ENCODE measurements around the gene RAD21L1. TPM values are rescaled to one million over a fixed set of nuclear protein-coding genes. Genes with fewer than 3 reads are reported as not detected.

The RAD21L1 gene
- not detected in 2 replicates for total RNA-seq (ENCODE audit: low replicate concordance)

DNA sequence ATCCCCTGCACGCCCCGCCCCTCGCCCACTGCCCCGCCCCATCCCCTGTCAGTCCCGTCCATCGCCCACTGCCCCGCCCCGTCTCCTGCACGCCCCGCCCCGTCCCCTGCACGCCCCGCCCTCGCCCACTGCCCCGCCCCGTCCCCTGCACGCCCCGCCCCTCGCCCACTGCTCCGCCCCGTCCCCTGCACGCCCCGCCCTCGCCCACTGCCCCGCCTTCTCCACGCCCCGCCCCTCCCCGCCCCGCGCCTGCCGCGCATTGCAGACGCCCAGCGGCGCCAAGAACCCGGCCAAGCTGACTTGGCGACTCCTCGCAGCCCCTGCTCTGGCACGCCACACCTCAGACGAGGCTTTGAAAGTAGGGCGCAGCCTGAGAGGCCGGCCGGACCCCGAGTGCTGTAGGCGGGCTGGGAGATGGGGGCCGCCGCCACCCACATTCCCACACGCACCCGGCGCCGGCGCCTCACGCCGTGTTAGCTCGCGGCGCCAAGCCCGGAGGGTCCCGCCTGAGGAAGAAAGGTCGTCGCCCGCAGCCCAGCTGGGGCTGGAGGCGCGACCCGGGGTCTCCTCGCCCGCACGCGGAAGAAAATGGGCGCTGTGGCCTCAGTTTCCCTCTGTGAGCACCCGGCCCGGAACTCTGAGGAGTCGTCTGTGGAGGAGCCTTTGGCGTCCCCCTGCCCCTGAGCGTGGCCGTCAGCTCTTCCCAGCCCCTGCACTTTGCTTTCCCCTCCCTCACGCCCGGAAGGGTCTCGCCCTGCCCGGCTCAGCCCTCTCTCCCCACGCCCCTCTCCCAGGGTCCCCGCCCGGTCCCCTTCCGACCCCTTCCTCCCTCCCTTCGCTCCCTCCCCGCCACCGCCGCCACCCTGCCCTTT lies at the start of gene RAD21L1:
RAD21L1 (plus strand) TSS at position 262 of the 872 bp plus-strand sequence. CDS start 2,410 bp downstream, outside the sequence.

DNA sequence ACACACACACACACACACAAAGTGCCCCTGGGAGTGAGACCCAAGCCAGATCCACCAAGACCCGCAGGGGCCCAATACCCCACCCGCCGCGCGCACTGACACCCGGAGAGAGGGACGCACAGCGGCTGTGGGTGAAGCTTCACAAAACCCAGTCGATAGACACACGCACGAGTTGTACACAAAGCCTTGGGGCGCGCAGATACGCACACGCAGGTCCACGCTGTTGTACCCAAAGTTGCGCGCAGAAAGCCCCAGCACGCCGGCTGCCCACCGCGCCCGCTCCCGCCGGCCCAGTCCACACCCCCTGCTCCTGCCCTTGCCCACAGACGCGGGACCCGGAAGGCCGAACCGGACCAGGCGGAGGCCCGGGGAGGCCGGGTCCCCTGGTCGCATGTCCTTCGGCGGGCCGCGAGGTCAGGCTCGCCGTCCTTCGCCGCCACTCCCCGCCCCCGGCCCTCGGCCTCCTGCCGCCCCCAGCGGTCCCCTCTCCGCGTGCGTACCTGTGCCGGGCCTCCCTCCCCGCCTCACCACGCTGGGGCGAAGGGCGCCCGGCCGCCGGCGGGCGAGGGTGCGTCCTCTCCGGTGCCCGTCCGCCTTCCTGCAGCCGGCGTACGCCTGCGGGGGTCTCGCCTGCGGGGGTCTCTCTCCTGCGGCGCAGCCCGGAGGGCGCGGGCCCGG lies 41.1 kb upstream of the RAD21L1 start, which contains the start of gene TMEM74B:
TMEM74B (minus strand) TSS at position 344 of the 678 bp plus-strand sequence. CDS start 1,180 bp downstream, outside the sequence.

DNA sequence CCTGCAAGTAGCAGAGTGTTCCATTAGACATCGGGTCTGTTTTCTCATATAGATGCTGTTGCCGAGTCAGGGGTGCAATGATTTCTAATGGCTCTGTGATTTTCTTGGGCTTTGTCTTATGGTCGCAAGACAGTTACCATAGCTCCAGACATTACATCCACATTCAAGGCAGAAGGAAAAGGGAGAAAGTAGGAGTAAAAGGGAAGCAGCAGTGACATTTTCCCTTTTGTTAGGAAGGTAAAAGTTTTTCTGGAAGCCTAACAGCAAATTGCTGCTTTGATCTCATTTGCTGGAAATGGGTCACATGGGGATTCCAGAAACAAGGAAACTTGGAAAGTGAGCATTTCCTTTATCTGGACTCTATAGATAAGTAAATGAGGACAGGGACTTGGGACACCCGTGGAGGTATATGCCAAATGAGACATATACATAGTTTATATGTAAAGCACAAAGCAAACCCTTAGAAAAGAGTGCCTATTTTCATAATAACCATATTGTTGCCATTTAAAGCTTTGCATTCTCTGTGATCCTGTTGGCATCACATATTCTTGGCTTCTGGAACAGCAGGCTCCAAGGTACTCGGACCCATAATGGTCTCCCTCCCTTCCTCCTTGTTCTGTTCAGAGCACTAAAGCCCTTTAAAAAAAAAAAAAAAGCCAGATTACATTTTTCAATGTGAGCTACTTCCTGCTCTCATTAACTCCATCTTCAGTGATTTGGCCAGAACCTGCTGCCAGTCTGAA lies 22.9 kb upstream of the RAD21L1 start, which contains the start of gene C20orf202:
C20orf202 (plus strand) TSS at position 693 of the 743 bp plus-strand sequence. CDS start 132 bp downstream, outside the sequence.

DNA sequence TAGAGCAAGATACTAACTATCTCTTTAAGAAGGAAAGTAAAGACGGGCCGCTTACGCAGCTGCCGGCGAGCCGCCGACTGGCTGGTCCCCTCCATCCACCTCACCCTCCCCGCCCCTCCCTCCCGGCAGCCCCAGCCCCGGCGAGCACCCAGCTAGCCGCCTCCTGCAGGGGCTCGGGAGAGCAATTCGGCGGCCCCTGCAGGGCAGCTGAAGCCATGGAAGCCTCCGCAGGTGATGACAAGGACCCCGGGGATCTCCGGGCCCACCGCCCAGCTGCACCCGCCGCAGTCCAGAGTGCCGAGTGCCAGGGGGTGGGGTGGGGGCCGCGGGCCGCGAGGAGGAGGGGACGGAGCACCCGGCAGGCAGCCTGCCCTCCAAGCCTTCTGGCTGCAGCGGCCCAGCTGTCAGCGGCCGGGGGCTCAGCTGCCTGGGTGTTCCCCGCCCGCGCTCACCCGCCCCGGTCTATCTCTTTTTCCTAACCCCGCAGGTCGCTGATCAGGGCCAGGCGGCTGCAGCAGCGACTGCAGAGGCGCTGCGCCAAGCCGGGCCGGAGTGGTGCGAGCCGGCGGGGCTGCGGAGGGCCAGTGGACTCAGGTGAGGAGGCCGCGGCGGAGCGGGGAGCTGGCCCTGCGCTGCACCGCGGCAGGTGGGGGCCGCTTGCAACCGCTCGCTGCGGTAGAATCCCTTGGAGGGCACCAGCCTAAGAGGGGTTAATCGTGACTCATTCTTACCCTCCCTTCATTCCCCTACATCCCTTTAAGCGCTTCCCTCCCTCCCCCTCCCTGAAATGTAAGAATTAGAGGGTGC lies 40.5 kb downstream of the RAD21L1 start, which contains the start of gene SNPH:
SNPH (plus strand) TSS at position 128 of the 807 bp plus-strand sequence. CDS start 29,946 bp downstream, outside the sequence.

Other genes with a start within 250 kb of the RAD21L1 start
- gene RSPO4, start 223.7 kb upstream of the RAD21L1 start, total RNA-seq (ENCODE audit: low replicate concordance) = not detected in 2 replicates
- gene PSMF1, start 107.4 kb upstream of the RAD21L1 start, total RNA-seq (ENCODE audit: low replicate concordance) = 17.4 and 20.2 TPM in 2 replicates
- not detected in 2 replicates for gene TMEM74B, start 41.1 kb upstream of the RAD21L1 start, total RNA-seq (ENCODE audit: low replicate concordance)
- not detected in 2 replicates for gene C20orf202, start 22.6 kb upstream of the RAD21L1 start, total RNA-seq (ENCODE audit: low replicate concordance)
- 6.8 and 7.1 TPM in 2 replicates for gene SNPH, start 40.2 kb downstream of the RAD21L1 start, total RNA-seq (ENCODE audit: low replicate concordance)
- gene SDCBP2, start 103.1 kb downstream of the RAD21L1 start, total RNA-seq (ENCODE audit: low replicate concordance) = 0.35 and 1.8 TPM in 2 replicates
- 102 and 160 TPM in 2 replicates for gene FKBP1A, start 167.0 kb downstream of the RAD21L1 start, total RNA-seq (ENCODE audit: low replicate concordance)
- gene NSFL1C, start 240.8 kb downstream of the RAD21L1 start, total RNA-seq (ENCODE audit: low replicate concordance) = 15.4 and 20.7 TPM in 2 replicates

All from smooth muscle cell of the coronary artery (primary cell).